HFFc6 (cell line): ENCODE results near the gene VAV3. TPM values are rescaled to one million over a fixed set of nuclear protein-coding genes. Genes with fewer than 3 reads are reported as not detected.

Source experiments
- DNase-seq: peaks from one replicate; pipeline ENCODE4 v3.0.0-alpha.2; 2018
- H3K27ac Mint-ChIP-seq: 2 replicates; pipeline ENCODE4 v1.8.0; 2020; ENCODE audit warnings: mild to moderate bottlenecking, mixed read lengths
- H3K27me3 Mint-ChIP-seq: 2 replicates; pipeline ENCODE4 v1.8.0; 2021; ENCODE audit warnings: mild to moderate bottlenecking, moderate library complexity, mixed read lengths; ENCODE audit not compliant: insufficient read depth
- H3K36me3 Mint-ChIP-seq: 2 replicates; pipeline ENCODE4 v1.8.0; 2021; ENCODE audit warnings: low read depth, mixed read lengths
- H3K4me1 Mint-ChIP-seq: 2 replicates; pipeline ENCODE4 v1.8.0; 2020; ENCODE audit warnings: low read depth, mixed read lengths
- H3K4me3 Mint-ChIP-seq: 2 replicates; pipeline ENCODE4 v1.8.0; 2020; ENCODE audit warnings: mild to moderate bottlenecking, moderate library complexity, mixed read lengths
- H3K9me3 Mint-ChIP-seq: 2 replicates; pipeline ENCODE4 v1.8.0; 2020; ENCODE audit warnings: mild to moderate bottlenecking, mixed read lengths
- total RNA-seq, 6 experiments: library from RNA; stranded (reverse); fragmentation: NEBNext Ultra II Directional; extraction: Animal tissue kit (Norgen Biotek cat#: 25700); gene quantifications; 2 replicates in 1 of 6; 3 replicates in 5 of 6; pipeline ENCODE4 v1.2.3, GENCODE V29; 2021
- TF ChIP-seq, protein P1 (sequence below): fragments of 200-600 bp; sonication (generic); IDR thresholded peaks from 2 replicates; pipeline ENCODE4 v1.5.0; 2021; ENCODE audit warnings: antibody characterized with exemption, mild to moderate bottlenecking

The VAV3 gene
- total RNA-seq, 6 experiments from 2014 or later, result not detected

DNA sequence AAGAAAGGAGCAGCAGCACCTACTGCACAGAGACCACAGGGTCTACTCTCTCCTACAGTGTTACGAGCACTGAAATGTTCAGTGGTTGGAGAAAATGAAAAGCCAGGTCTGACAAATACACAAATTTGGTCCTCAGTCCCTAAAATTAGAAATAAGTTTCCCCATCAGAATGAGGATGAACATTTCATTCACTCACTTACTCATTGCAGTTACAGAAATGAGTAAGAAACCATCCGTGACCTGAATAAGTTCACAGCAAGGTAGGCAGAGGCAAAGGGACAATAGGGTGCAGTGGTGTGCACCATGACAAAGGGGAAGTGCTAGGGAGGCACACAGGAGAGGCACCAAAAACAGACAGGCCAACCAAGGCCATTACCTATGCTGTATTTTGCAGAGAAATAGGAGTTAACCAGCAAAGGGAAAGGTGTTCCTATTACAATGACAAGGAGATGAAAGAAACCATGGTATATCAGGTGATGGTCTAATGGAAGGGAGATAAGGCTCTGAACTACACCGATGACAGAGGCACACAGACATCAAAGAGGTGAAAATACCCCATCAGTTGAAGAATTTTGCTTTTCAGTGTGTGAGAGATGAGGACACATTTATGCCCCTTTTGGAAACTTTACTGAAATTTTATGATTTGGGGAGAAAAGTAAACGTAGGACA, 29.4 kb downstream of the VAV3 start:
- no peak overlapping the region for H3K27ac Mint-ChIP-seq

GRCh38 chr1:107934578-107934977, 30.4 kb downstream of the VAV3 start:
- Mint-ChIP-seq H3K9me3 (no peaks in the 10 kb centered on the region), H3K4me3 (no peak overlapping the region), H3K36me3 (no peaks in the 10 kb centered on the region), H3K4me1 (peaks cover 28% of the 10 kb centered on the region), H3K27me3 (peaks cover 12% of the 10 kb centered on the region; the same call in 1 of the 2 replicates), H3K27ac (no peak overlapping the region)
- TF ChIP-seq, protein P1, sequence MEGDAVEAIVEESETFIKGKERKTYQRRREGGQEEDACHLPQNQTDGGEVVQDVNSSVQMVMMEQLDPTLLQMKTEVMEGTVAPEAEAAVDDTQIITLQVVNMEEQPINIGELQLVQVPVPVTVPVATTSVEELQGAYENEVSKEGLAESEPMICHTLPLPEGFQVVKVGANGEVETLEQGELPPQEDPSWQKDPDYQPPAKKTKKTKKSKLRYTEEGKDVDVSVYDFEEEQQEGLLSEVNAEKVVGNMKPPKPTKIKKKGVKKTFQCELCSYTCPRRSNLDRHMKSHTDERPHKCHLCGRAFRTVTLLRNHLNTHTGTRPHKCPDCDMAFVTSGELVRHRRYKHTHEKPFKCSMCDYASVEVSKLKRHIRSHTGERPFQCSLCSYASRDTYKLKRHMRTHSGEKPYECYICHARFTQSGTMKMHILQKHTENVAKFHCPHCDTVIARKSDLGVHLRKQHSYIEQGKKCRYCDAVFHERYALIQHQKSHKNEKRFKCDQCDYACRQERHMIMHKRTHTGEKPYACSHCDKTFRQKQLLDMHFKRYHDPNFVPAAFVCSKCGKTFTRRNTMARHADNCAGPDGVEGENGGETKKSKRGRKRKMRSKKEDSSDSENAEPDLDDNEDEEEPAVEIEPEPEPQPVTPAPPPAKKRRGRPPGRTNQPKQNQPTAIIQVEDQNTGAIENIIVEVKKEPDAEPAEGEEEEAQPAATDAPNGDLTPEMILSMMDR, result no peak
- no peak for DNase-seq

More for the DNA sequence above, 29.4 kb downstream of the VAV3 start:
- Mint-ChIP-seq H3K36me3 (no peaks in the 10 kb centered on the region), H3K9me3 (no peaks in the 10 kb centered on the region), H3K4me3 (no peak overlapping the region), H3K4me1 (peaks cover 28% of the 10 kb centered on the region), H3K27me3 (peaks cover 18% of the 10 kb centered on the region)
- TF ChIP-seq, protein P1, result no peak
- no peak for DNase-seq

DNA sequence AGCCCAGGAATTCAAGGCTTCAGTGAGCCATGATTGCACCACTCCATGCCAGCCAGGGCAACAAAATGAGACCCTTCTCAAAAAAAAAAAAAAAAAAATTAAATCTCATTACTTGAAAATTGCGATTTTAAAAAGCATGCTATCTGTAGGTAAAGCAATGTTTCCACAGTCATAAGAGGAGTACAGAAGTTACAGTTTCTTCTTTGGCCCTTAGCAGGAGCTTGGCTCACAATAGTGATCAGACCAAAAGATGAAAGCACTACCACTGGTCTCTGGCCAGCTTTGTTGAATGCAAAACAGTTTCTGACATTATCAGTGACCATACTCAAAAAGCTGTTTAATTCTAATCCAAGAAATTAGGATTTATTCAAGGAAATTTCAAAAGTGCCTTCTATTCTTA, 31.2 kb downstream of the VAV3 start:
- H3K4me1 Mint-ChIP-seq, result peaks cover 28% of the 10 kb centered on the region

DNA sequence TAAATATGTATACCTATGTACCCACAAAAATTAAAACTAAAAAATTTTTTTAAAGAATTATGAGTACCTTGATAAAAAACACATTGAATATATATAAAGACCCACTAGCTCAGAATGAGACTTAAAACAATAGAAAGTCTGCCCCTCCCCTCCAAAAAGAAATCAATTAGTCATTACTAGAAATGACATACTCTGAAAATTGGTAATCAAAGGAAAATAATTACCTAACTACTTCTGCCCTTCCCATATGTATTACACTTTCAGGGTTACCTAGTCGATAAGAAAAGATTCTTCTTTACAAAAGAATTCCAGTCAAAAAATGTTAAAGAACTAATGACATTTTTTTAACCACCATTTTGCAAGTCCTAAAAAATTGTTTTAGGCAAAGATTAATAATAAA, 34.7 kb downstream of the VAV3 start:
- no peak for DNase-seq
- no peak overlapping the region for H3K27ac Mint-ChIP-seq
- TF ChIP-seq, protein P1, result no peak
- H3K9me3 Mint-ChIP-seq, result no peaks in the 10 kb centered on the region
- peaks cover 5% of the 10 kb centered on the region for H3K4me1 Mint-ChIP-seq
- H3K36me3 Mint-ChIP-seq, result no peaks in the 10 kb centered on the region
- H3K27me3 Mint-ChIP-seq, result peaks cover 15% of the 10 kb centered on the region; the same call in 1 of the 2 replicates
- no peak overlapping the region for H3K4me3 Mint-ChIP-seq

More for the DNA sequence above, 31.2 kb downstream of the VAV3 start:
- Mint-ChIP-seq H3K27ac (no peak overlapping the region), H3K36me3 (no peaks in the 10 kb centered on the region), H3K27me3 (peaks cover 10% of the 10 kb centered on the region; the same call in 1 of the 2 replicates), H3K4me3 (no peak overlapping the region), H3K9me3 (no peaks in the 10 kb centered on the region)
- TF ChIP-seq, protein P1, result no peak
- no peak for DNase-seq

GRCh38 chr1:107927820-107928219, 37.2 kb downstream of the VAV3 start:
- Mint-ChIP-seq H3K36me3 (no peaks in the 10 kb centered on the region), H3K4me1 (no peaks in the 10 kb centered on the region), H3K4me3 (no peak overlapping the region), H3K9me3 (no peaks in the 10 kb centered on the region), H3K27ac (no peak overlapping the region), H3K27me3 (peaks cover 14% of the 10 kb centered on the region)
- TF ChIP-seq, protein P1, result no peak
- no peak for DNase-seq
